GM11168 (cell line): ENCODE results near the gene ATXN3.
"Not testable (repeated sequence)": the region's sequence is repeated elsewhere in the genome, so short reads cannot be mapped to it uniquely, and the experiment has no call there.

Experiments used
- in situ Hi-C: fragments of 300-500 bp; cut with MboI; formaldehyde crosslinking; loops from one replicate; pipeline ENCODE4 v1.12.0; 2022; ENCODE audit warnings: low sequenced_read_pairs; ENCODE audit not compliant: unreplicated experiment

The ATXN3 gene

DNA sequence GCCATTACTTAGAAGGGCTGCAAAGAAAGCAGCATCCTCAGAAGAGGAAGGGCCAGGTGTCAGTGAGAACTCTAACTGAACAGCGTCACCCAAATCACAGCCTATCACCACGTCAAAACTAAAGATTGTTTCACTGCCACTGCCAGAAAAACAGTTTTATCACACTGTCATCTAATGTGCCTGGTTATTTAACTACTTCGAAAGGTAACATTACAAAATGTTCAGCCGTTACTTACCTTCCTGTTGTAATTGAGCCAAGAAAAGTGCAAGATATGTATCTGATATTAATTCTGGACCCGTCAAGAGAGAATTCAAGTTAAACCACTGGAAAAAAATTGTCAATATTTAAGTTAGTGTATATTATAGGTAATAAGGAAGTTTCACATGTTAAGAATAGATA lies 17.9 kb downstream of the ATXN3 start:
- in situ Hi-C loops = no loop called here

DNA sequence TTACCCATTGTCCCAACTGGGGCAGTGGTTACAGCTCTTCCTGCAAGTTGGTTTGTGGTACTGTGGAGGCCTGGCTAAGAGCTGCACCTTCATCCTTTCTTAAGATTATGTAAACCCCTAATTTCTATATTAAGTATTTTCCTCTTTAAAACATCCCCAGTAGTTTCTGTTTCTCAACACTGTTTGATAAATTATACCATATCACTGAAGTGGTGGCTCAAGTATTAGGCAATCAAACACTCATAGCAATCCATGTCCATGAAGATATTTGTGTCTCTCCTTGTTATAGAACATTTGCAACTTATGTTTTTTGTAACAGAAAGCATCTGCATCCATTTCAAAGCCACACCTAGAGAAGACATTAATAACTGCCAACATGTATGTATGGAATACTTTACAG lies 31.8 kb downstream of the ATXN3 start:
- in situ Hi-C loops = no loop called here

DNA sequence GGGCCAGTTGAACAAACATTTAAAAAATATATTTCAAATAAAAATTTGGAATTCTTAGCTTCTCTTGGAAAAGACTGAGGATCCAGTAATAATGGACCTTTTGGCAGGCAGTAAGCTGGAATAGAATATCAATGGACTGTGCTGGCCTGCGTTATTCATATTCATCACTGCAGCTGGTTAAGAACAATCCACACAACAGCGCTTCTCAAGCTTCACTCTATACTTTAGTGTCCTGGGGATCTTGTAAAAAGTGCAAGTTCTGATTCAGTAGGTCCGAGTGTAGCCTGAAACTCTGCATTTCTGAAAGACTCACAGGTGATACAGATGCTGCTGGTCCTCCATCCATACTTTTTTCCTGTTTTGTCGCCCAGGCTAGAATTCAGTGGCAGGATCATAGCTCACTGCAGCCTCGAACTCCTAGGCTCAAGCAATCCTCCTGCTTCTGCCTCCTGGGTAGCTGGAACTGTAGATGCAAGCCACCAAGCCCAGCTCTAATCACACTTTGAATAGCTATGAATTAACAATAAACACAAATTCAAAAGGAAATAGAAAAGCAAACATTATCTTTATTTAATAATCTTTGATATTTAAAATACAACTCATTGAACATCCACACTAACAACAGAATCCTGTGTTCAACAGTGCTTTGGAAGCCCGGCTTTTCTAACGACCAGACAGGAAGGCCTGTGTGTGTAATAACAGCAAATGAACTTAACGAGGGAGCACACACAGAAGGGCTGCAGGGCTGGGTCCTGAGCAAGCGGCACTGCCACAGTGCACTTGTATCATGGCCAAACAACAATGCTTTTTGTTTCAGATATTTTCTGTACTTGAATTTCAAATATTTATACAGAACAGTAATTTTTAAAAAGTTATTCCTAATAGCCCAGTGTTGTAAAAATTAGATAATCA lies 48.1 kb downstream of the ATXN3 start:
- in situ Hi-C loops = no loop called here

DNA sequence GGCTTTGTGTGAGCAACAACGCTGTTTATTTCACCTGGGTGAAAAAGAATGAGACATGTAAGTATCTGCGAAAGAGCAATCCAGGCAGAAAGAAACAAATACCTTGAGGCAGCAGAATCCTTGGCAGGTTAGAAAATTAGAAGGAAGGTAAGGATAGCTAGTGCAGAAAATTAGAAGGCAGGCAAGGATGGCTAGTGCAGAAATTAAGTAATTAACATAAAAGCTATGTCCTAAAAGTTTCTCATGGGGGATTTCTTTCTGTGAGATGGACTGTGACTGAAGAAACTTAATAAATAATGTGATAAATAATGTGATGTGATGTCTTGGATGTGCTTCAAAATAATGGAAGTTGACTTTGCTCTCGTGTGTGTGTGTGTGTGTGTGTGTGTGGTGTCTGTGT lies 56.6 kb downstream of the ATXN3 start:
- in situ Hi-C loops = no loop called here

DNA sequence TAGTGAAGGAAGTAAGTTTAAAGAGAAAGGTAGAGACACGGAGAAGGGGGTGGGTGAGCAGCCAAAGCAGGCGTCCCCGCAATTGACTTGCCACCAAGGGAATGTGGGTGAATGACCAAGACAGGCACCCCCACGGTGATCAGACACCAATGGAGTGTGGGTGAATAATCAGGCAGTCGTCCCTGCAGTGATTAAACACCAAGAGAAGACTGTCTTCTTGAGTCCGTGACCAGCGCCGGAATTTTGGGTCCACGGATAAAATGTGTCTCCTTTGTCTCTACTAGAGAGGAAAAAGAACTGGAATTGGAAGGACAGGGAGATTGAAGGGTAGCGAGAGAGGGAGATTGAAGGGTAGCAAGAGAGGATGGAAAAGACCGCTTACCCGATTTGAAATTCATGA lies 57.2 kb downstream of the ATXN3 start:
- in situ Hi-C loops = not testable (repeated sequence)

DNA sequence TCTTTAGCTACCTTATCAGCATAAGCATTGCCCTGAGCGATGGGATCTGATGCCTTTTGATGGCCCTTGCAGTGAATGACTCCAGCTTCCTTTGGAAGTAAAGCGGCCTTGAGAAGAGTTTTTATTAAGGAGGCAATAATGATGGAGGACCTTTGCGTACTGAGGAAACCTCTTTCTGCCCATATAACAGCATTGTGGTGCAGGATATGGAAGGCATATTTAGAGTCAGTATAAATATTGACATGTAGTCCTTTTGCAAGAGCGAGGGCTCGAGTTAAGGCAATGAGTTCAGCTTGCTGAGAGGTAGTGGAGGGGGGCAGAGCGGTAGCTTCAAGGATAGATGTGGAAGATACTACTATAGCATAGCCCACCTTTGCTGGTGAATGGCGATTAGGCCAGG lies 60.5 kb downstream of the ATXN3 start:
- in situ Hi-C loops = not testable (repeated sequence)

DNA sequence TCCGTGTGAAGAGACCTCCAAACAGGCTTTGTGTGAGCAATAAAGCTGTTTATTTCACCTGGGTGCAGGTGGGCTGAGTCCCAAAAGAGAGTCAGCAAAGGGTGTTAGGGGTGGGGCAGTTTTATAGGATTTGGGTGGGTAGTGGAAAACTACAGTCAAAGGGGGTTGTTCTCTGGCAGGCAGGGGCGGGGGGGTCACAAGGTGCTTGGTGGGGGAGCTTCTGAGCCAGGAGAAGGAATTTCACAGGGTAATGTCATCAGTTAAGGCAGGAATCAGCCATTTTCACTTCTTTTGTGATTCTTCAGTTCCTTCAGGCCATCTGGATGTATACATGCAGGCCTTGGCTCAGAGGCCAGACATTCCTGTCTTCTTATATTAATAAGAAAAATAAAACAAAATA lies 64.6 kb downstream of the ATXN3 start:
- in situ Hi-C loops = not testable (repeated sequence)

DNA sequence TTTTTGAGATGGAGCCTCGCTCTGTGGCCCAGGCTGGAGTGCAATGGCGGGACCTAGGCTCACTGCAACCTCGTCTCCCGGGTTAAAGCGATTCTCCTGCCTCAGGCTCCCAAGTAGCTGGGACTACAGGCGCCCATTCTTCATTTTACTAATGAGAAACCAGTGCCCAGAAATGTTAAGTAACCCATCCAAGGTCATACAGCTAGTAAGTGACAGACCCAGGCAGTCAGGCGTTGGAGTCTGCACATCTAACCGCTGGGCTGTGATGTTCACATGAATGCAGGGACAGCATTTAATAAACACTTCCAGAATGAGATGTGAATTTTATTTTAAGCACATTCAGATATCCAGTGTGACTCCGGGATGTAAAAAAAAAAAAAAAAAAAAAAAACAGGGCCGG lies 65.2 kb downstream of the ATXN3 start:
- in situ Hi-C loops = no loop called here

DNA sequence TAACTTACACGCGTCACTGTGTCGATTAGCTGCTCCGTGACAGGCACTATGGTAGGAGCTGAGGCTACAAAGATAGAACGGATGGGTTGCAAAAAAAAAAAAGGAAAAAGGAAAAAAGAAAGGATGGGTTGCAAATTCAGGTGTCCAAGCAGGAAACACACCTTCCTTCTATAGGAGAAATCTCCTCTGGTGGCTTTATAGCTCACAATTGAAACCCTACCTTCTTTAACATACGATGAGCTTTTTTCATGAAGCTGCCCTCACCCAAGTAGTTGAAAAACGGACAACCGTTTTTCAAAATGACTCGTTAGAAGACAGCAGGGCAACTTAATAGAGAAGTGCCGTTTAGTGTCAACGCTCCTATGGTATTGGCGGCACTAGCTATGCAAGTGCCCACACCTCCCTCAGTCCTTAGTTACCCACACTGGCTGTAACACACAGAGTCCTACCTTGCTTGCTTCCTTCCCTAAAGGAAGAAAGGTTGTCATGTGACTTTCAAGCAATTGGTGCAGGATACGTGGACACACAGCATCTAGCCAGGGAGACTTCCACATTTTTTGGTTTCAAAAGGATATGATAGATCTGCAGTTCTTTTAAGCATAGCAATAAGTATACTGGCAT lies 65.8 kb downstream of the ATXN3 start:
- in situ Hi-C loops = no loop called here

DNA sequence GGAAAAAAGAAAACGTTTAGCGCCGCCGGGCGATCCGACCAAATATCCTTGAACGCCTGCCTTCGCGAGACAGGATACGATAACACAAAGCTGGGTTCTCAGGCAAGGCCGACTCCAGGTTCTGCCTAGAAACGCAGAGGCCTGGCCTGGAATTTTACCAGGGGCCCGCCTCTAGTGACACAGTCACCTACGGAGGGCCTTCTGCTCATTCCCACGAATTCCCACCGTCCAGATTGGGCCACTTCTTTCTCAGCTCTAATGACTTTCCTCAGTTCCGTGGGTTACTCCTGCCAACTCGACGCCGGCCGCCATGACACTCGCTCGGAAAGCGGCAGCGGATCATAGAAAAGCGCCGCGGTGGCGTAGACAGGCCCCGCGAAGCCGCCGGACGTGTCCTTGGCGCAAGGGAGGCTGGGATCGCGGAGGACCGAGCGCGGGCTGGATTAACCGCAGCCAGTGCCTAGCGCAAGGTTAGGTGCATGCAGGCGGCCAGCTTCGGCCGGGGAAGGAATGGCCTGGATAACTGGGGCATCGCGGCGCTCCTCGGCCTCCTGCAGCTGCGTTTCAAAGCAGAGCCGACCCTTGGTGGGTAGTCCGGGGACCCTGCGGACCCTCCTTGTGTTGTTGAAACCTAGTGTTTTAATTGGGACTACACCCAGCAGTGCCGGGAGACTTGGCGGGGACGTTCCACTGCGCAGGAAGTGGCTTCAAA lies 66.5 kb downstream of the ATXN3 start, which contains the start of gene TRIP11:
TSS of gene TRIP11 (minus strand) at position 341 of the 712 bp plus-strand sequence. CDS start 374 bp downstream, outside the sequence.
- in situ Hi-C loops = no loop called here

DNA sequence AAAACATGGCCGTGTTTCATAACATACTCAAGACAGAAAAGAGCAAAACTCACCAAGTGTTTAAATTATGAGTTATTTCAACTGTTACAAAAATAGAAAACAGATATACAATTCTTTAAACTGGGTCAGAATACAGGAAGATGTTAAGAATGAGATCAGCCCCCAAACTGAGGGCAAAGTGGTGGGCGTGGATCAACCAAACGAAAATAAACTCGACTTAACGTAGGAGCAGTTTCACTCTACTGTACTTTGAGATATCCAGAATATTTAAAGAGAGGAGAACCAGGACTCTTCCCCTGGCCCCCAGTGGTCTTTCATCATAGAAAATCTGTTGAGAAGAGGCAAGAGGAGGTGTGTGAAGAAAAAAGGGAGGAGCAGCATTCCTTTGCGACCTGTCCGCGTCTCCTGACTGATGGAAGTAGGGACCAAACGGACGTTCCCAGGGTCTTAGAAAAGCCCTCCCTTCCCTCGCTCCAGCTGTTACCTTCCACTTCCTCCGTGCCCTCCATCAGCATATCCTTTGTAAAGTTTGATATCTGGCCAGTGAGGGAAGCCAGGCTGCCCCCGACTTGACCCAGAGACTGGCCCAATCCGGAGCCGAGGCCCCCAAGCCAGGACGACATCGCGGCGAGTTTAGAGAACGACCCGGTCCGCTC lies 67.2 kb downstream of the ATXN3 start:
- in situ Hi-C loops = no loop called here

DNA sequence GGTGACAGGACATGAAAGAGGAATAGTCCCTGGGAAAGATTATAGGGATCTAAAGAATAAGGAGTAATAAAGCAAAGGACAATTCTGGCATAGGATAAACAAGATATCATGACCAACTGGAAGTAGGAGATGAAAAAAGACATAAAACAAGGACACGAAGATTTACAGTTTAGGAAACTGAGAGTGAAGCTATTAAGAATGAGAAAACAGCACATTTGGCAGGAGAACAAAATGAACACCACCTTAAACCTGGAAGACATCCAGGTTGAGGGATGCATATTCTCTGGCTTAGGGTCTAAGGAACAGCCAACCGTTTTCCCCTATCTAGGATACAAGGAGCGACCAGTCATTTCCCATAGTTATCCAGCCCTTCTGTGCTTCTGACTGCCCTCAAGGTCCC lies 68.4 kb downstream of the ATXN3 start:
- in situ Hi-C loops = no loop called here

DNA sequence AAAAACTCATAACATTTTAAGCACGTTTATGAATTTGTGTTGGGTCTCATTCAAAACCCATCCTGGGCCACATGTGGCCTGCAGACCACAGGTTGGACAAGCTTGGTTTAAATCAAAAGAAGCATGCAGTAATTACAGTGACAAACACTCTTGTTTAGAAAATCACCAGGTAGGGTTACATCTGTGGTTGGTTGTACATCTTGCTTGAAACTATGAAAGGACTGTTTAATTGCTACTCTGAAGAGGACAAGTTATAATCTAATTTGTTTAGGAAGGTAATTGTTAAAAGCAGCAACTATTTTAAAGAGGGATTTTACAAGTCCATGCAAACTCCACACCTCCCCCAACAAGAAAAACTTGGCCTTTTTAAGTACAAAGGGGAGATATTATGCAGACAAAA lies 70.5 kb downstream of the ATXN3 start:
- in situ Hi-C loops = no loop called here

DNA sequence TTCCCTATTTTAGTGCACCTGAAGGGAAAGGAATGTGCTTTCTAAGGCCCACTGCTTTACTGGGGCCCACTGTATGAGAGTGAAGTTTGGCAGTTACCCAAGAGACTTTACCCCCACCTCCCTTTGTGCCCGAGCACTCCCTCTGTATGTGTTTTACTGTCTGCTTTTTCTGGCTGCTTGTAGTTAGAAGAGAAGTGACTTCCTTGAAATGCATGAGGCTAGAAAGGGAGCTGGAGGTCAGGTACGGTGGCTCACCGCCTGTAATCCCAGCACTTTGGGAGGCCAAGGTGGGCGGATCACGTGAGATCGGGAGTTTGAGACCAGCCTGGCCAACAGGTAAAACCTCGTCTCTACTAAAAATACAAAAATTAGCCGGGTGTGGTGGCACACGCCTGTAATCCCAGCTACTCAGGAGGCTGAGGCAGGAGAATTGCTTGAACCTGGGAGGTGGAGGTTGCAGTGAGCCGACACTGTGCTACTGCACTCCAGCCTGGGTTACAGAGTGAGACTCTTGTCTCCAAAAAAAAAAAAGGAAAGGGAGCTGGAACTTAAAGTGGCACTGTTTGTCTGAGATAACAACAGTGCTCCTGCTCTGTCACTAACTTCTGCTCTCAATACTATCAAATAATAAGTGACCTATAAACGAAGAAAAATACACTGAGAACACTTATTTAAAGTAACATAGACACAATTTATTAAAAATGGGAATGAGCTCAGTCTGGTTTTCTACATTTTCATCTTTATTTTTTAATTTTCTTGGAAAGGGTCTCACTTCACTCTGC lies 72.3 kb downstream of the ATXN3 start:
- in situ Hi-C loops = no loop called here

DNA sequence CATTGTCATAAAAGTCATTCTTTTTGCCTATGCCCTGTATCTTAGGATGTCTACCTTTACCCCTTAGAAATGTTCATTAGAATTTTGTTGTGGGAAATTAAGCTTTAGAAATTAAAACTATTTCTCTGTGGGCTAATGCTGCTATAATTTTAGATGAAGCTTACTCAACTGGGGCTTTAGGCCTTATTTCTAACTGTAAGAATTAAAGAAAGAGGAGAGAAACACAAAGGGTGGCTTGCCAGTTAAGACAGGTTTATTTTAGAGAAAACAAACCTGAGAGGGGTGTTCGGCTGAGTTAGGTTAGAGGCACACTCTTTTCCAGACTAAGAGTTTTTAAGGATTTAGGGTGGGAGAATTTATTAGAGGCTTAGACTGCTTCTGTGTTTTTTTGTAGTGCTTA lies 72.9 kb downstream of the ATXN3 start:
- in situ Hi-C loops = no loop called here

DNA sequence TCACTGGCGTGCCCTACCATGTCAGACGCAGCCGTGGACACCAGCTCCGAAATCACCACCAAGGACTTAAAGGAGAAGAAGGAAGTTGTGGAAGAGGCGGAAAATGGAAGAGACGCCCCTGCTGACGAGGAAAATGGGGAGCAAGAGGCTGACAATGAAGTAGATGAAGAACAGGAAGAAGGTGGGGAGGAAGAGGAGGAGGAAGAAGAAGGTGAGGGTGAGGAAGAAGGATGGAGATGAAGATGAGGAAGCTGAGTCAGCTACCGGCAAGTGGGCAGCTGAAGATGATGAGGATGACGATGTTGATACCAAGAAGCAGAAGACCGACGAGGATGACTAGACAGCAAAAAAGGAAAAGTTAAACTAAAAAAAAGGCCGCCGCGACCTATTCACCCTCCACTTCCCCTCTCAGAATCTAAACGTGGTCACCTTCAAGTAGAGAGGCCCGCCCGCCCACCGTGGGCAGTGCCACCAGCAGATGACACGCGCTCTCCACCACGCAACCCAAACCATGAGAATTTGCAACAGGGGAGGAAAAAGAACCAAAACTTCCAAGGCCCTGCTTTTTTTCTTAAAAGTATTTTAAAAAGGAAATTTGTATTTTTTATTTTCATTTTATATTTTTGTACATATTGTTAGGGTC lies 79.7 kb downstream of the ATXN3 start:
- in situ Hi-C loops = no loop called here

DNA sequence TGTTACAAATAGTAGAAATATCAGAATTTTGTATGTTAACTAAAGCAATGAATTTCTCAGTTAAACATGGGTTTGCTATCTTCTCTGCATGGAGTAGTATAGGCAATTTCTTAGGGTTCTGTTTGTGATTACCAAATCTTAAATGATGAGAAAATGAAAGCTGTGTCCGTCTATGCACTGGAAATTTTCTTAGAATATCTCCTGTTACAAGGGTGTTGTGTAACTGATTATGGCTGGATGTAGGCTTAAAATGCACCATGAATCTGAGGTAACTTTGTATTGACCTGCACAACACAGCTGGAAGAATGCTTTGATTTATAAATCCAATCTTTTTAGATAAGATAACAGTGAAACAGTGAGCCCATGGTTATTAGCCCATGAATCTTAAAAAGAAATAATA lies 84.3 kb downstream of the ATXN3 start:
- in situ Hi-C loops = no loop called here

DNA sequence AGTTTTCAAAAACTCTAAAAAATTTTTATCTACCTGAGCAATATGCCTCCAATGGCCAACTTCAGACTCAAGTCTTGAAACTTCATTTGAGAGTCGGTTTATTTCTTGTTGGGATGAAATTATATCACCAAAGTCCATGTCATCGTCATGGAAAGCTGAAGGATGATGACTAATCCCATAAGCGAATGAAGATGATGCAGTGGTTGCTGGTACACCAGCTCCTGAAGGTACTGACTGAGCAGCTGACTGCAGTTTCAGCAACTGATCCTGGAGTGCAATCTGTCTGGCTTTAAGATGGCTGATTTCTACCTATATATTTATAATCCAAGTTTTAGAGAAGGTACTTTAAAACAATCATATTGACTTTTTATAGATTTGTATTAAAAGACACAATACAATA lies 84.9 kb downstream of the ATXN3 start:
- in situ Hi-C loops = no loop called here

DNA sequence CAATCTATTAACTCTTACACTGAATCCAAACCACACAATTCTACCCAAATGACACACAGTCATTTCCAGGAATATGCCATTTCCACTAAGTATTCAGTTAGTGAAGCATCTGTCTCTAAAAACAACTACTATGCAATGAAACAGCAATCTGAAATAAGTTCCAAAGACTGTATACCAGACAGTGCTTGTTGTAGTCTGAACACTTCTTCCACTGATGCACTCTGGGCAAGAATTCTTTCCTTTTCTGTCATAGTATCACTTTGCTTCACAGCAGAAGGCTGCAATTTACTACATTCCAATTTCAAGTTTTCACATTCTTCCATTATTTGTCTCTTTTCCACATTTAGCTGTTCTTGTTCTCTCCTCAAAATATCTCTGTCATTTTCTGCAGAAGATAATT lies 92.3 kb downstream of the ATXN3 start:
- in situ Hi-C loops = no loop called here
